GM12891 (cell line): ENCODE results near the gene CBFA2T2.
"Not testable (repeated sequence)": the region's sequence is repeated elsewhere in the genome, so short reads cannot be mapped to it uniquely, and the experiment has no call there.

Source experiments
- DNase-seq: peaks from one replicate; pipeline ENCODE4 v3.0.0; 2011; ENCODE audit warnings: low spot score; ENCODE audit not compliant: insufficient read length
- FAIRE-seq: peaks from 2 replicates; lab custom pipeline; 2011; peaks lifted over from hg19 to GRCh38; lab: Jason Lieb, UNC
- PAX5 ChIP-seq: IDR thresholded peaks from 2 replicates; pipeline ENCODE4 v1.6.1; 2011; ENCODE audit warnings: low read length, moderate library complexity, mild to moderate bottlenecking; ENCODE audit not compliant: insufficient read depth, severe bottlenecking
- POLR2A ChIP-seq: IDR thresholded peaks from 2 replicates; pipeline ENCODE4 v1.6.1; 2011; ENCODE audit warnings: low read depth, low read length, control low read depth
- POLR2AphosphoS5 ChIP-seq: IDR thresholded peaks from 2 replicates; pipeline ENCODE4 v1.6.1; 2011; ENCODE audit warnings: low read depth, low read length, control low read depth
- POU2F2 ChIP-seq: IDR thresholded peaks from 2 replicates; pipeline ENCODE4 v1.6.1; 2011; ENCODE audit warnings: low read depth, mild to moderate bottlenecking, control low read depth, low read length, moderate library complexity
- SPI1 ChIP-seq: IDR thresholded peaks from 2 replicates; pipeline ENCODE4 v1.6.1; 2011; ENCODE audit warnings: low read depth, low read length, control low read depth
- TAF1 ChIP-seq: IDR thresholded peaks from 2 replicates; pipeline ENCODE4 v1.6.1; 2011; ENCODE audit warnings: low read depth, low read length, control low read depth

The CBFA2T2 gene

GRCh38 chr20:33635341-33635740 is 145.4 kb downstream of the CBFA2T2 start:
- no peak for FAIRE-seq
- TF ChIP-seq PAX5 (no peak), POU2F2 (no peak)
- DNase-seq = no peak

DNA sequence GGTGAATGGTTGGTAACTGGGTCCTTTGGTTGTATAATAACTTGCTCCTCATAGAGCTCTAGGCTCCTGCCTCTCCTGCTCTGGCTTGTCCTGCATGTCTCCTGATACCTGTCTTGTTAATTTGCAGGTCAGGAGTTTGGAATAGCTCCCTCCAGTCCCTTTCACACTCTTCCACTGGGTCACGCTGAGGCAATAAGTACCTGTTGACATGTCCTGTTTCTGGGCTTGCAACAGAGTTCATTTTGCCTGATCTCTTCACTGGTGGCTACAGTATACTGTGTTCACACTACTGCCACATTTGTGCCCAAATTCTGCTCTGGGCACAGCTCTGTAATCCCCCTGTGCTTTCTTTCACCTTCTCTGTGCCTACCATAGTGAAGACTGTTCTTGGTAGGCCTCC is 146.9 kb downstream of the CBFA2T2 start:
- FAIRE-seq = no peak
- no peak for DNase-seq
- TF ChIP-seq SPI1 (no peak), POLR2A (no peak), PAX5 (no peak), POLR2AphosphoS5 (no peak), POU2F2 (no peak), TAF1 (no peak)

- TF ChIP-seq POLR2A = no peak
- TF ChIP-seq POU2F2 = no peak
- no peak for TF ChIP-seq POLR2AphosphoS5
- no peak for DNase-seq
- no peak for FAIRE-seq
Measured at GRCh38 chr20:33640287-33640686, 150.4 kb downstream of the CBFA2T2 start.

GRCh38 chr20:33644313-33645071 is 154.6 kb downstream of the CBFA2T2 start:
- TF ChIP-seq POLR2AphosphoS5 (no peak), TAF1 (no peak), POLR2A (no peak), SPI1 (no peak), POU2F2 (no peak), PAX5 (no peak)
- FAIRE-seq (no peak), DNase-seq (no peak)

DNA sequence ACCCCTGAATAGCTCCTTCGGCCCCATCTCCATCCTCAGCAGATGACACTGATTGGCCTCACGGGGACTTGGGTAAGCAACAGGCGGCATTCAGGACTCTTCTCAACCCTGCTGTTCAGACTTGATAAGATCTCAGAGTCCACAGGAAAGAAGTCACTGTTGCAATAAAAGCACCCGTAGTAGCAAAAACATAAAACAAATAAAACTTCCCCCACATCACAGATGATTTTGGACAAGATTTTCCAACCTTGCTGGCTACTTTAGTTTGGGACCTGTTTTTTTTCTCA is 155.1 kb downstream of the CBFA2T2 start:
- no peak for FAIRE-seq

DNA sequence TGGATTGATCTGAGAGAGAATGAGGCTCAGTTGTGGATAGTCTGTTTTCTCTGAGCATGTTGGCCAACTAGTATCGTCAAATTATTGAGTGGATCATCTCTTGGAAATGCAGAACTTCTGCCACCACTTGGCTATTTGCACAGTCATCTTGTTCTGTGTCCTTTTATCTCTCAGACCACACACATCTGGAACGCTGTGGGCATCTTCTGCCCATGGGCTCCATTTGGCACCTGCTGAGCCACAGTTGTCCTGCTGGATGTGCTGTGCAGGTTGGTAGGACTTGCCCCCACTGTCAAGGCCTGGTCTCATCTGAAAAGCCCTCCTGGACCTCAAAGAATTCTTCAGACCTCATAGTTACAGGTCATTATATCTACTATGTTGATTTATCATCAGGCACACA is 155.5 kb downstream of the CBFA2T2 start:
- TF ChIP-seq TAF1 (no peak), POLR2A (no peak), PAX5 (no peak), POLR2AphosphoS5 (no peak), POU2F2 (no peak), SPI1 (no peak)
- DNase-seq = no peak
- no peak for FAIRE-seq

More for the DNA sequence above, 155.1 kb downstream of the CBFA2T2 start:
- DNase-seq = no peak
- no peak for TF ChIP-seq TAF1
- TF ChIP-seq POU2F2 = no peak
- TF ChIP-seq POLR2A = no peak
- no peak for TF ChIP-seq PAX5
- no peak for TF ChIP-seq POLR2AphosphoS5
- no peak for TF ChIP-seq SPI1

DNA sequence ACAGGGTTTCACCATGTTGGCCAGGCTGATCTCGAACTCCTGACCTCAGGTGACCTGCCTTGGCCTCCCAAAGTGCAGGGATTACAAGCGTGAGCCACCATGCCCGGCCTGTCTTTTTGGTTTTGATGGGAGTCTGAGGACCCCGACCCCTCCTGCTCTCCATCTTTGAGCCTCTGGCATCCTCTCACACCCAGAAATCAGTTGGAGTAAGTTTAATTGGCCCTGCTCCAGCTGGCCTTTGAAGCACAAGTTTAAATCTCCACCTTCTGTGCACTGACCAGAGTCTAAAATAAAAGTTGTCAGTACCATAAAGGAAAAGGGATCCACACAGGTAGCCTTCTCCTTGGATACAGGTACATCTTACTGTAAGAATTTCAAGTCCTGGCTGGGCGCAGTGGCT is 156.3 kb downstream of the CBFA2T2 start:
- no peak for TF ChIP-seq PAX5
- no peak for TF ChIP-seq POLR2AphosphoS5
- TF ChIP-seq SPI1 = no peak
- no peak for TF ChIP-seq POU2F2
- no peak for TF ChIP-seq POLR2A
- no peak for TF ChIP-seq TAF1
- no peak for DNase-seq
- FAIRE-seq = no peak

DNA sequence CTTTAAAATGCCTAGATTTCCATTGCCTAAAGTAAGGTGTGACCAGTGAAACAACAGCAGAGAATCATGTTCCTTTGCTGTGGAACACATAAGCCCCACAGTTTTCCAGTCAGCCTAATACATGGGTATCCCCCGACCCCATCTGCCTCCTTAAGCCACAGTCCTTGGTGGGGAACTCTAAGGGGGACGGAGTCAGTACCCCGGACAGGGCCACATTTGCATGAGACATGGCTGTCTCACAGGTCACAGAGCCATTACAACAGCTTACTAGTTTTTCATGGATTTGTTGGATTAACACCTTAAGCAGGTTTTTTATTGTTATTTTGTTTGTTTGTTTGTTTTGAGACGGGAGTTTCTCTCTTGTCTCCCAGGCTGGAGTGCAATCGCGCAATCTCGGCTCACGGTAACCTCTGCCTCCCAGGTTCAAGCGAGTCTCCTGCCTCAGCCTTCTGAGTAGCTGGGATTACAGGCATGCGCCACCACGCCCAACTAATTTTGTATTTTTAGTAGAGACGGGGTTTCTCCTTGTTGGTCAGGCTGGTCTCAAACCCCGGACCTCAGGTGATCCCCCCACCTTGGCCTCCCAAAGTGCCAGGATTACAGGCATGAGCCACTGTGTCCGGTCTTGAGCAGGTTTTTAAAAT is 157.2 kb downstream of the CBFA2T2 start:
- not testable (repeated sequence) for FAIRE-seq
- peak; percentile 95 for TF ChIP-seq POU2F2
- DNase-seq = peak; percentile 11

DNA sequence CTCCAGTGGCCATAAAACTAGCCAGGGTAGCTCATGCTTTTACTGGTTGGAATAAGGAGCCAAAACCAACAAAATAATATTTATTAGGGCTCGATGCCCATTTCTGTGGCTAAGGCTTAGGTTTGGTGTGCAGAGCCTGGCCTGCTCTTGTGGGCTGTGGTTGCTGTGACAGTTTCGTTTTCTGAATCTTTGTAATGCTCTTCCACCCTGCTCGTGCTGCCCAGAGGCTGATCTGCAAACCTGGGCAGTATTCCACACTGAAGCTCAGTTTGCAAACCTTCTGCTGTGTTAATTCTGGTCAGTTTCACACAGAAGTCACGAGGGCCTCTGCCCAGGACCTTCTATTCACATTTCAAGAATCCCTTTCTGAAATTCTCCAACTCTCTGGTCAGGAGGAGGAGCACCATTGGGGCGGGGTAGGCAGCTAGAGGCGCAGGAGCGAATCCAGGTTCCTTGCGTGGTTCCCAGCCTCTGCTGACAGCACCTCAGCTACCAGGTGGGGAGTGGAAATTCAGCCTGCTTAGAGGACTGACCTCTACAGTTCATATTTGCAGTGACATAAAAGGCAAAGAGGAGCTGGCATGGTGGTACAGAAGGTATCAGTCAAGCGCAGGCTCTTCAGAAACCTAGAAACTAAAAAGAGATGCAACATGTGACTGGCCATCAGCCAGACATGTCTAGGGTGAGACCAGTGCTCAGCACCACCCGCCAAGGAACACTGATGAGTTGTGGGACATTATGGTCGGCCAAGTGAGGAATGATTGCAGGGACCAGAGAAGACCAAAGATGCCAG is 157.9 kb downstream of the CBFA2T2 start:
- TF ChIP-seq SPI1 = no peak
- no peak for TF ChIP-seq TAF1
- no peak for TF ChIP-seq PAX5
- TF ChIP-seq POLR2AphosphoS5 = no peak
- TF ChIP-seq POU2F2 = no peak
- no peak for TF ChIP-seq POLR2A
- DNase-seq = peak; percentile 51
- peak; percentile 56 for FAIRE-seq
